HFFc6 (cell line): ENCODE results near the gene NMUR1. TPM values are rescaled to one million over a fixed set of nuclear protein-coding genes. Genes with fewer than 3 reads are reported as not detected.

Experiments used
- DNase-seq: peaks from one replicate; pipeline ENCODE4 v3.0.0-alpha.2; 2018
- H3K27ac Mint-ChIP-seq: 2 replicates; pipeline ENCODE4 v1.8.0; 2020; ENCODE audit warnings: mild to moderate bottlenecking, mixed read lengths
- H3K27me3 Mint-ChIP-seq: 2 replicates; pipeline ENCODE4 v1.8.0; 2021; ENCODE audit warnings: mild to moderate bottlenecking, moderate library complexity, mixed read lengths; ENCODE audit not compliant: insufficient read depth
- H3K36me3 Mint-ChIP-seq: 2 replicates; pipeline ENCODE4 v1.8.0; 2021; ENCODE audit warnings: low read depth, mixed read lengths
- H3K4me1 Mint-ChIP-seq: 2 replicates; pipeline ENCODE4 v1.8.0; 2020; ENCODE audit warnings: low read depth, mixed read lengths
- H3K4me3 Mint-ChIP-seq: 2 replicates; pipeline ENCODE4 v1.8.0; 2020; ENCODE audit warnings: mild to moderate bottlenecking, moderate library complexity, mixed read lengths
- H3K9me3 Mint-ChIP-seq: 2 replicates; pipeline ENCODE4 v1.8.0; 2020; ENCODE audit warnings: mild to moderate bottlenecking, mixed read lengths
- CTCF ChIP-seq: fragments of 200-600 bp; sonication (generic); IDR thresholded peaks from 2 replicates; pipeline ENCODE4 v1.5.0; 2021; ENCODE audit warnings: antibody characterized with exemption, mild to moderate bottlenecking
- total RNA-seq, 6 experiments: library from RNA; stranded (reverse); fragmentation: NEBNext Ultra II Directional; extraction: Animal tissue kit (Norgen Biotek cat#: 25700); gene quantifications; 2 replicates in 1 of 6; 3 replicates in 5 of 6; pipeline ENCODE4 v1.2.3, GENCODE V29; 2021

NMUR1 gene
- total RNA-seq, 6 experiments from 2014 or later: not detected

- TF ChIP-seq CTCF: no peak
- Mint-ChIP-seq H3K9me3 (peaks cover 18% of the 10 kb centered on the region), H3K27ac (no peak overlapping the region), H3K27me3 (peaks cover 22% of the 10 kb centered on the region), H3K4me3 (no peak overlapping the region), H3K4me1 (peaks cover 13% of the 10 kb centered on the region), H3K36me3 (peaks cover 12% of the 10 kb centered on the region)
- DNase-seq: no peak
Observed at GRCh38 chr2:231548752-231549151, 18.5 kb upstream of the NMUR1 start.

GRCh38 chr2:231547315-231548110, 17.3 kb upstream of the NMUR1 start:
- peaks cover 22% of the 10 kb centered on the region for H3K27me3 Mint-ChIP-seq
- TF ChIP-seq CTCF: no peak
- H3K9me3 Mint-ChIP-seq: peaks cover 17% of the 10 kb centered on the region
- DNase-seq: no peak
- no peak overlapping the region for H3K4me3 Mint-ChIP-seq
- peaks cover 4% of the 10 kb centered on the region for H3K36me3 Mint-ChIP-seq
- peaks cover 13% of the 10 kb centered on the region for H3K4me1 Mint-ChIP-seq
- H3K27ac Mint-ChIP-seq: no peak overlapping the region

- Mint-ChIP-seq H3K4me1 (peaks cover 13% of the 10 kb centered on the region), H3K9me3 (peaks cover 17% of the 10 kb centered on the region; the same call in 1 of the 2 replicates), H3K27me3 (peaks cover 28% of the 10 kb centered on the region), H3K36me3 (peaks cover 4% of the 10 kb centered on the region; the same call in 1 of the 2 replicates), H3K4me3 (no peak overlapping the region), H3K27ac (no peak overlapping the region)
- DNase-seq: no peak
- TF ChIP-seq CTCF: no peak
Observed at GRCh38 chr2:231546014-231546715, 15.9 kb upstream of the NMUR1 start.

GRCh38 chr2:231545105-231545902, 15.1 kb upstream of the NMUR1 start:
- peaks cover 4% of the 10 kb centered on the region; the same call in 1 of the 2 replicates for H3K36me3 Mint-ChIP-seq
- peaks cover 16% of the 10 kb centered on the region; the same call in 1 of the 2 replicates for H3K9me3 Mint-ChIP-seq
- TF ChIP-seq CTCF: no peak
- no peak for DNase-seq
- H3K27ac Mint-ChIP-seq: no peak overlapping the region
- peaks cover 13% of the 10 kb centered on the region for H3K4me1 Mint-ChIP-seq
- no peak overlapping the region for H3K4me3 Mint-ChIP-seq
- H3K27me3 Mint-ChIP-seq: peaks cover 28% of the 10 kb centered on the region

- no peak for TF ChIP-seq CTCF
- no peak overlapping the region for H3K4me3 Mint-ChIP-seq
- peaks cover 37% of the 10 kb centered on the region for H3K27me3 Mint-ChIP-seq
- H3K4me1 Mint-ChIP-seq: peaks cover 13% of the 10 kb centered on the region
- no peak overlapping the region for H3K27ac Mint-ChIP-seq
- peaks cover 16% of the 10 kb centered on the region; the same call in 1 of the 2 replicates for H3K9me3 Mint-ChIP-seq
- peaks cover 4% of the 10 kb centered on the region; the same call in 1 of the 2 replicates for H3K36me3 Mint-ChIP-seq
- DNase-seq: no peak
Observed at GRCh38 chr2:231542136-231542535, 11.9 kb upstream of the NMUR1 start.
